Tibial nerve (tissue), 4 donors: ENCODE data around the gene NFE2L3. TPM values are rescaled to one million over a fixed set of nuclear protein-coding genes. Genes with fewer than 3 reads are reported as not detected.

ENCODE experiments used
- DNase-seq, 2 donors: peaks; one replicate each; pipeline ENCODE4 v3.0.0-alpha.2; 2019; ENCODE audit warnings: low spot score in 2 of 2
- H3K27ac ChIP-seq, 4 donors: fragments of 200-600 bp; sonication (generic) in 3 of 4; one replicate each; pipeline ENCODE4 v1.5.1; 2017 to 2019; ENCODE audit warnings: mild to moderate bottlenecking in 1 of 4
- H3K27me3 ChIP-seq, 2 donors: fragments of 200-600 bp; sonication (generic) in 1 of 2; one replicate each; pipeline versions ENCODE4 v1.5.1 to v1.6.0; 2017 to 2019
- H3K36me3 ChIP-seq, 3 donors: fragments of 200-600 bp; sonication (generic); one replicate each; pipeline ENCODE4 v1.5.1; 2018 to 2019
- H3K4me1 ChIP-seq, 4 donors: fragments of 200-600 bp; sonication (generic) in 3 of 4; one replicate each; pipeline ENCODE4 v1.5.1; 2017 to 2019
- H3K4me3 ChIP-seq, 4 donors: fragments of 200-600 bp; sonication (generic) in 3 of 4; one replicate each; pipeline ENCODE4 v1.5.1; 2017 to 2019; ENCODE audit warnings: mild to moderate bottlenecking in 1 of 4, moderate library complexity in 1 of 4
- H3K9me3 ChIP-seq, 4 donors: fragments of 200-600 bp; sonication (generic) in 3 of 4; one replicate each; pipeline ENCODE4 v1.5.1; 2017 to 2019
- EP300 ChIP-seq, 2 donors: sonication (generic); formaldehyde crosslinking; IDR thresholded peaks; one replicate each; pipeline ENCODE4 v1.6.1; 2017; ENCODE audit warnings: antibody characterized with exemption in 2 of 2, mild to moderate bottlenecking in 1 of 2
- POLR2A ChIP-seq, 2 donors: fragments of 450-650 bp; IDR thresholded peaks; one replicate each; pipeline ENCODE4 v1.6.1; 2017; ENCODE audit warnings: antibody characterized with exemption in 2 of 2, mild to moderate bottlenecking in 2 of 2, moderate library complexity in 2 of 2
- WGBS, 2 donors: methylation state at CpG; one replicate each; pipeline ENCODE4 v1.1.5; 2018; 5-methylcytosine and 5-hydroxymethylcytosine counted together
- total RNA-seq, 4 donors: library from RNA; depleted of rRNA; stranded (reverse); fragments of >200 nt; gene quantifications; one replicate each; pipeline ENCODE4 v1.1.0, GENCODE V29; 2016
- TF ChIP-seq, protein P1 (sequence below), 5 experiments: fragments of 200-600 bp in 3 of 5; fragments of 450-650 bp in 2 of 5; sonication (generic) in 3 of 5; IDR thresholded peaks; one replicate each; pipeline ENCODE4 v1.5.1; 2016 to 2019; ENCODE audit warnings: antibody characterized with exemption in 5 of 5, mild to moderate bottlenecking in 3 of 5, moderate library complexity in 2 of 5

Gene NFE2L3
- total RNA-seq, 4 donors from 2014 or later: 2.7 to 6.5 (median 5.1) TPM

DNA sequence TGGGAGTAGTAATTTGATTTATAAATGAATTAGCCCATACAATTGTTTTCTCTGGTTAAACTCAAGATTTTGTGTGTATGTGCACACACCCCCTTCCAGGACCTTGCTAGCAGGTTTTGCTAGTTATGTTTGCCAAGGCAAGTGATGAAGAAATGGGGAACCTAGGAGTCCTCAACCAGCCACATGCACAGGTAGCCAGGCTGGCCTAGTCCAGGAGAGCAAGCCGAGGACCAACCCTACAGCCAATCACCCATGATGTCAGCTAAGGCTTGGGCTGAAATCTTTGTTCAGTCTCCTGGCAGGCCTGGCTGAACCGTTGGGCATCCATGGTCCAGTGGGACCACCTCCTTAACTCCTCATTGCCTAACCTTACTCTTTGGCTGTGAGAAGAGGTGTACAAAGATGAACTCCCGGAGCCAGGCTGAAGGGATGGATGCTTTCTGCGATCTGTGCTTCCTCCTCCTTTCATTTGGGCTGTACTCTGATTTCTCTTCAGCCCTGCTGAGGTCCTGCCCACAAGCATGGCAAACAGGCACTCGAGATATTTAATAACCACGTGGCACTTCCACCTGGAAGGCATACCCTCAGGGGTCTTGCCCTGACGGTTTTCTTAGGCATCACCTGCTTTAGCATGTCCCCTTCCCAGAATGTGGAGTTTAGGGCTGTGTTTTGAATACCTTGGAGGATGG lies 26.4 kb downstream of the NFE2L3 start:
- no peak overlapping the region for H3K27ac ChIP-seq
- no peak for TF ChIP-seq POLR2A (IDR thresholded peaks at IDR 0.05)
- TF ChIP-seq EP300 (IDR thresholded peaks at IDR 0.05): no peak
- TF ChIP-seq, protein P1, sequence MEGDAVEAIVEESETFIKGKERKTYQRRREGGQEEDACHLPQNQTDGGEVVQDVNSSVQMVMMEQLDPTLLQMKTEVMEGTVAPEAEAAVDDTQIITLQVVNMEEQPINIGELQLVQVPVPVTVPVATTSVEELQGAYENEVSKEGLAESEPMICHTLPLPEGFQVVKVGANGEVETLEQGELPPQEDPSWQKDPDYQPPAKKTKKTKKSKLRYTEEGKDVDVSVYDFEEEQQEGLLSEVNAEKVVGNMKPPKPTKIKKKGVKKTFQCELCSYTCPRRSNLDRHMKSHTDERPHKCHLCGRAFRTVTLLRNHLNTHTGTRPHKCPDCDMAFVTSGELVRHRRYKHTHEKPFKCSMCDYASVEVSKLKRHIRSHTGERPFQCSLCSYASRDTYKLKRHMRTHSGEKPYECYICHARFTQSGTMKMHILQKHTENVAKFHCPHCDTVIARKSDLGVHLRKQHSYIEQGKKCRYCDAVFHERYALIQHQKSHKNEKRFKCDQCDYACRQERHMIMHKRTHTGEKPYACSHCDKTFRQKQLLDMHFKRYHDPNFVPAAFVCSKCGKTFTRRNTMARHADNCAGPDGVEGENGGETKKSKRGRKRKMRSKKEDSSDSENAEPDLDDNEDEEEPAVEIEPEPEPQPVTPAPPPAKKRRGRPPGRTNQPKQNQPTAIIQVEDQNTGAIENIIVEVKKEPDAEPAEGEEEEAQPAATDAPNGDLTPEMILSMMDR (IDR thresholded peaks at IDR 0.05): no peak
- H3K9me3 ChIP-seq: no peaks in the 10 kb centered on the region
- H3K4me3 ChIP-seq: no peak overlapping the region
- H3K36me3 ChIP-seq: peaks cover 0 to 6% (median 0%) of the 10 kb centered on the region in 3 donors
- WGBS, 2 donors: 84 to 86% methylated on average over 7 of the region's 7 CpGs
- peaks cover 0 to 12% (median 0%) of the 10 kb centered on the region in 4 donors for H3K4me1 ChIP-seq
- no peak for DNase-seq
- no peaks in the 10 kb centered on the region for H3K27me3 ChIP-seq

DNA sequence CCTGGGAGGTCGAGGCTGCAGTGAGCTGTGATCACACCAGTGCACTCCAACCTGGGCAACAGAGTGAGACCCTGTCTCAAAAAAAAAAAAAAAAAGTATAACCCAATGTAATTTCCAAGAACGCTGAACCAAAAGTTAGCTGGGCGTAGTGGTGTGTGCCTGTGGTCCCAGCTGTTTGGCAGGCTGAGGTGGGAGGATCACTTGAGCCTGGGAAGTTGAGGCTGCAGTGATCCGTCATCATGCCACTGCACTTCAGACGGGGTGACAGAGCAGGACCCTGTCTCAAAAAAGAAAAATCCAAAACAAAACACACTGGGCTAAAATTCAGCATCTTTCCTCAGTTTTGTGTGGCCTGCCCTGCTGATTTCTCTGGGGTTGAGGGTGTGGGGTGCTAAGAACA lies 27.4 kb downstream of the NFE2L3 start:
- TF ChIP-seq, protein P1 (IDR thresholded peaks at IDR 0.05): no peak
- TF ChIP-seq POLR2A (IDR thresholded peaks at IDR 0.05): no peak
- TF ChIP-seq EP300 (IDR thresholded peaks at IDR 0.05): no peak
- no peak overlapping the region for H3K4me3 ChIP-seq
- peaks cover 0 to 2% (median 0%) of the 10 kb centered on the region in 3 donors for H3K36me3 ChIP-seq
- no peak for DNase-seq
- no peaks in the 10 kb centered on the region for H3K27me3 ChIP-seq
- WGBS, 2 donors: 69 to 76% methylated on average over 5 of the region's 5 CpGs
- no peaks in the 10 kb centered on the region for H3K9me3 ChIP-seq
- H3K27ac ChIP-seq: no peak overlapping the region
- H3K4me1 ChIP-seq: peaks cover 0 to 17% (median 0%) of the 10 kb centered on the region in 4 donors

DNA sequence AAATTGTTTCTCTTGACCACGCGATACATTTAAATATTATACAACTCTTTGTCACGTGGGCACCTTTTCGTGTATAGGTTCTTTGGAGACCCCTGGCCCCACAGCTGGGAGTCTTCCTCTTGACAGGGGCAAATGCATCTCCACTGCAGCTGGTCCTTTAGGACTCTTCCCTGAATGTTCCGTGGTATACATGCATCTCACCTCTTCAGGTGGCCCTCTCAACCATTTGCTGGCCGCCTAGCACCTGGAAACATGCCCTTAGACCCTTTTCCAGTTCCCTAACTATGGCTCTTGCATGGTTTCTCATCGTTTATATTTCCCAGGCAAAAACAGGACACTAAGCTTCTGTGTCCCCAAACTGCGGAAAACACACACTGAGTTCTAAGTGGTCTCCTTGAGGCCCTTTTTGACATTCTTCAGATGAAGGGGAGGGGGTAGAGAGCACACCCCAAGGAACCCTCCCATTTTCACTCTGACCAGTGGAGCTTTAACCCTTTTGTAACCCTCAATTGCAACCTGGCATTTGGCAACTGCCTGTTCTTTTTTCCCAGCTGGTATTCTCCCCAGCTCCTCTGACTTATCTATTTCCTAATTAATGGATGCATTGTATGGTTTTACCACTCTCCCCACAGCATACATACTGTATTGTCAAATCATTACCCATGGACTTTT lies 28.0 kb downstream of the NFE2L3 start:
- WGBS, 2 donors: 46 to 58% methylated on average over 8 of the region's 8 CpGs
- Histone ChIP-seq H3K9me3 (no peaks in the 10 kb centered on the region), H3K4me3 (no peak overlapping the region), H3K36me3 (peaks cover 0 to 5% (median 0%) of the 10 kb centered on the region in 3 donors), H3K27ac (no peak overlapping the region), H3K4me1 (peaks cover 0 to 17% (median 0%) of the 10 kb centered on the region in 4 donors), H3K27me3 (no peaks in the 10 kb centered on the region)
- no peak for DNase-seq
- no peak for TF ChIP-seq POLR2A (IDR thresholded peaks at IDR 0.05)
- TF ChIP-seq EP300 (IDR thresholded peaks at IDR 0.05): no peak
- TF ChIP-seq, protein P1 (IDR thresholded peaks at IDR 0.05): no peak

DNA sequence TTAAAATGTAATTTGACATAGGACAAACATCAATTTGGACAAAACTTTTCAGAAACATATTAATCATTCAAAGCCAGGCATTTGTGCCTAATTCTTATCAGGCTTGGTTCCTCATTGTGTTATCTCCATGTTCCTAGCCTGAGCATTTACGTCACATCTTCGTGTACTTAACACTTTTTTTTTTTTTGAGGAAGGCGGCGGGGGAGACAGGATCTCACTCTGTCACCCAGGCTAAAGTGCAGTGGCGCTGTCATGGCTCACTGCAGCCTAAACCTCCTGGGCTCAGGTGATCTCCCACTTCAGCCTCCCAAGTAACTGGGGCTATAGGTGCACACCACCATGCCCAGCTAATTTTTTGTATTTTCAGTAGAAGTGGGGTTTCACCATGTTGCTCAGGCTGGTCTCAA lies 28.8 kb downstream of the NFE2L3 start:
- WGBS, 2 donors: 68 to 72% methylated on average over 5 of the region's 5 CpGs
- Histone ChIP-seq H3K9me3 (no peaks in the 10 kb centered on the region), H3K36me3 (peaks cover 0 to 14% (median 0%) of the 10 kb centered on the region in 3 donors), H3K27me3 (no peaks in the 10 kb centered on the region), H3K27ac (no peak overlapping the region), H3K4me3 (no peak overlapping the region), H3K4me1 (peaks cover 0 to 17% (median 0%) of the 10 kb centered on the region in 4 donors)
- DNase-seq: no peak
- TF ChIP-seq, protein P1 (IDR thresholded peaks at IDR 0.05): no peak
- no peak for TF ChIP-seq EP300 (IDR thresholded peaks at IDR 0.05)
- no peak for TF ChIP-seq POLR2A (IDR thresholded peaks at IDR 0.05)
